Middle frontal gyrus (tissue), 1 donor: ENCODE data around the gene TAL2.
A peak's percentile ranks its signal among the peaks of the same experiment; 100 is the strongest.
"Not testable (repeated sequence)": the region's sequence is repeated elsewhere in the genome, so short reads cannot be mapped to it uniquely, and the experiment has no call there.

ENCODE experiments used
- DNase-seq: peaks from one replicate; pipeline ENCODE4 v3.0.0-alpha.2; 2015; ENCODE audit warnings: low spot score; ENCODE audit errors: extremely low spot score

Gene TAL2

GRCh38 chr9:105673850-105674387, 11.7 kb downstream of the TAL2 start:
- no peak for DNase-seq

- no peak for DNase-seq
Measured at GRCh38 chr9:105676351-105676923, 14.2 kb downstream of the TAL2 start.

- no peak for DNase-seq
Measured at GRCh38 chr9:105678163-105678562, 15.9 kb downstream of the TAL2 start.

GRCh38 chr9:105678781-105679180, 16.5 kb downstream of the TAL2 start:
- DNase-seq: no peak

GRCh38 chr9:105679257-105680022, 17.2 kb downstream of the TAL2 start:
- DNase-seq: no peak

- DNase-seq: no peak
Measured at GRCh38 chr9:105681313-105681712, 19.1 kb downstream of the TAL2 start.

GRCh38 chr9:105681724-105682123, 19.5 kb downstream of the TAL2 start:
- no peak for DNase-seq

GRCh38 chr9:105683688-105684275, 21.5 kb downstream of the TAL2 start:
- no peak for DNase-seq

GRCh38 chr9:105686936-105687335, 24.7 kb downstream of the TAL2 start:
- no peak for DNase-seq

- DNase-seq: no peak
Measured at GRCh38 chr9:105690742-105691141, 28.5 kb downstream of the TAL2 start.

- DNase-seq: no peak
Measured at GRCh38 chr9:105693435-105694189, 31.4 kb downstream of the TAL2 start.

- DNase-seq: peak; percentile 64
Measured at GRCh38 chr9:105694190-105694847, 32.1 kb downstream of the TAL2 start, which contains the start of gene TMEM38B. Gene TMEM38B, plus strand, starts transcription at chr9:105694541. Its CDS starts 120 bp downstream, at chr9:105694661.

- DNase-seq: peak; percentile 36
Measured at GRCh38 chr9:105694848-105695581, 32.8 kb downstream of the TAL2 start.

- DNase-seq: no peak
Measured at GRCh38 chr9:105696219-105696793, 34.0 kb downstream of the TAL2 start.

- DNase-seq: no peak
Measured at GRCh38 chr9:105697871-105698270, 35.6 kb downstream of the TAL2 start.

GRCh38 chr9:105698348-105698870, 36.2 kb downstream of the TAL2 start:
- no peak for DNase-seq

GRCh38 chr9:105700668-105701067, 38.4 kb downstream of the TAL2 start:
- no peak for DNase-seq

GRCh38 chr9:105701145-105701544, 38.9 kb downstream of the TAL2 start:
- DNase-seq: no peak

GRCh38 chr9:105702207-105702606, 40.0 kb downstream of the TAL2 start:
- DNase-seq: no peak

- DNase-seq: not testable (repeated sequence)
Measured at GRCh38 chr9:105703638-105704037, 41.4 kb downstream of the TAL2 start.
